ENCODE data around the gene COX20. TPM values are rescaled to one million over a fixed set of nuclear protein-coding genes. Genes with fewer than 3 reads are reported as not detected.

Gene COX20
- polyA plus RNA-seq, 1 of the 3 experiments (the other 2 are of a cell fraction): 24.8 TPM

DNA sequence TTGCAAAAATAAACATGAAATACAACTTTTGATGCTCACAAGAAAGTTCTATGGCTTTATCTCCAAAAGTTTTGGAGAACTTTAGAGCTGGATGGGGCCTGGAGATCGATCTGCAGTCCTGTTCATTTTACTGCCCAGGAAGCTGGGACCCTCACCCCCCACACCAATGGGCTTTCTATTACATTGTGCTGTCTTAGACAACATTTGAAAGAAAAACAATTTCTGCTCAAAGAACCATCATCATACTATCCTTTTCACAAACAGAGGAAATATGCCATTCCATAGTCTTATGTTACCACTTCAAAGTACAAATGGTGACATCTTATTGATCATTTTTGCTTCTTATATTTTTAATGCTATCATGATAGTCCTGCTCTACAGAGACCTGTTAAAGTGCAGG, 30.9 kb downstream of the COX20 start:
- Histone ChIP-seq H3K4me2 (no peak overlapping the region), H3K27ac (ENCODE audit: low read depth in 2 of 2, low read length in 1 of 2) (no peak overlapping the region), H3K9me3 (no peaks in the 10 kb centered on the region), H2AFZ (ENCODE audit: low read depth) (no peak overlapping the region), H3K27me3 (ENCODE audit: insufficient read depth) (no peaks in the 10 kb centered on the region), H3K4me3 (ENCODE audit: low read depth in 2 of 2, low read length in 1 of 2) (no peak overlapping the region), H3K9ac (no peak overlapping the region), H3K9me2 (no peaks in the 10 kb centered on the region), H3K36me3 (replicated peaks in 1 of 2; ENCODE audit: control insufficient read depth in 1 of 2, insufficient read depth in 2 of 2, low read length in 1 of 2) (peaks cover 7 to 12% of the 10 kb centered on the region in 2 experiments), H3K4me1 (ENCODE audit: control insufficient read depth in 1 of 2, insufficient read depth in 2 of 2, low read depth in 1 of 2, low read length in 1 of 2) (peaks cover 7 to 15% of the 10 kb centered on the region in 2 experiments; a peak in 3 of 4 replicates), H3F3A (replicated peaks; ENCODE audit: insufficient read depth) (peaks cover 26% of the 10 kb centered on the region), H3K79me2 (ENCODE audit: insufficient read depth) (peaks cover 27% of the 10 kb centered on the region), H4K20me1 (ENCODE audit: insufficient read depth) (peaks cover 15% of the 10 kb centered on the region)
- ChIA-PET POLR2A (no interaction called here), CTCF (interaction anchor here (3.5 kb wide), 1 partner anchor 177 kb away, joined by 28 read pairs; no protein-coding TSS in a partner anchor)
- WGBS (ENCODE audit: low lambda C conversion rate): 80% methylated on average over 1 of the region's 1 CpG
- TF ChIP-seq CHD2 (IDR thresholded peaks at IDR 0.05; ENCODE audit: low read length, partially characterized antibody) (no peak), RAD21 (IDR thresholded peaks at IDR 0.05; ENCODE audit: low read length) (no peak), RFX5 (IDR thresholded peaks at IDR 0.05; ENCODE audit: low read length) (no peak), GABPA (IDR thresholded peaks at IDR 0.05; ENCODE audit: low read depth) (no peak), RXRA (IDR thresholded peaks at IDR 0.05; ENCODE audit: borderline replicate concordance, low read depth) (no peak), RCOR1 (IDR thresholded peaks at IDR 0.05; ENCODE audit: low read length) (no peak), MXI1 (IDR thresholded peaks at IDR 0.05; ENCODE audit: low read depth, low read length) (no peak), TEAD4 (IDR thresholded peaks at IDR 0.05; ENCODE audit: borderline replicate concordance, insufficient read depth) (no peak), MEF2A (IDR thresholded peaks at IDR 0.05; ENCODE audit: borderline replicate concordance, low read depth) (no peak), SIN3A (IDR thresholded peaks at IDR 0.05; ENCODE audit: borderline replicate concordance, low read depth, low read length) (no peak), EP300 (IDR thresholded peaks at IDR 0.05; ENCODE audit: borderline replicate concordance in 1 of 2, low read depth in 1 of 2, low read length in 1 of 2) (no peak), CTCF (IDR thresholded peaks at IDR 0.05) (no peak), EZH2phosphoT487 (IDR thresholded peaks at IDR 0.05; ENCODE audit: borderline replicate concordance, low read depth) (no peak), TCF12 (IDR thresholded peaks at IDR 0.05) (no peak), FOSL2 (IDR thresholded peaks at IDR 0.05; ENCODE audit: borderline replicate concordance, low read depth) (no peak)
- TF ChIP-seq, protein P1, sequence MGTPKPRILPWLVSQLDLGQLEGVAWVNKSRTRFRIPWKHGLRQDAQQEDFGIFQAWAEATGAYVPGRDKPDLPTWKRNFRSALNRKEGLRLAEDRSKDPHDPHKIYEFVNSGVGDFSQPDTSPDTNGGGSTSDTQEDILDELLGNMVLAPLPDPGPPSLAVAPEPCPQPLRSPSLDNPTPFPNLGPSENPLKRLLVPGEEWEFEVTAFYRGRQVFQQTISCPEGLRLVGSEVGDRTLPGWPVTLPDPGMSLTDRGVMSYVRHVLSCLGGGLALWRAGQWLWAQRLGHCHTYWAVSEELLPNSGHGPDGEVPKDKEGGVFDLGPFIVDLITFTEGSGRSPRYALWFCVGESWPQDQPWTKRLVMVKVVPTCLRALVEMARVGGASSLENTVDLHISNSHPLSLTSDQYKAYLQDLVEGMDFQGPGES (IDR thresholded peaks at IDR 0.05; ENCODE audit: low read depth, low read length): no peak
- DNase-seq: no peak
